ENCODE data around the gene CALCOCO1.
"Not testable (repeated sequence)": the region's sequence is repeated elsewhere in the genome, so short reads cannot be mapped to it uniquely, and the experiment has no call there.

Gene CALCOCO1, protein sequence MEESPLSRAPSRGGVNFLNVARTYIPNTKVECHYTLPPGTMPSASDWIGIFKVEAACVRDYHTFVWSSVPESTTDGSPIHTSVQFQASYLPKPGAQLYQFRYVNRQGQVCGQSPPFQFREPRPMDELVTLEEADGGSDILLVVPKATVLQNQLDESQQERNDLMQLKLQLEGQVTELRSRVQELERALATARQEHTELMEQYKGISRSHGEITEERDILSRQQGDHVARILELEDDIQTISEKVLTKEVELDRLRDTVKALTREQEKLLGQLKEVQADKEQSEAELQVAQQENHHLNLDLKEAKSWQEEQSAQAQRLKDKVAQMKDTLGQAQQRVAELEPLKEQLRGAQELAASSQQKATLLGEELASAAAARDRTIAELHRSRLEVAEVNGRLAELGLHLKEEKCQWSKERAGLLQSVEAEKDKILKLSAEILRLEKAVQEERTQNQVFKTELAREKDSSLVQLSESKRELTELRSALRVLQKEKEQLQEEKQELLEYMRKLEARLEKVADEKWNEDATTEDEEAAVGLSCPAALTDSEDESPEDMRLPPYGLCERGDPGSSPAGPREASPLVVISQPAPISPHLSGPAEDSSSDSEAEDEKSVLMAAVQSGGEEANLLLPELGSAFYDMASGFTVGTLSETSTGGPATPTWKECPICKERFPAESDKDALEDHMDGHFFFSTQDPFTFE

GRCh38 chr12:53727310-53728041 is at the start of gene CALCOCO1:
Gene CALCOCO1, minus strand, starts transcription at chr12:53727452. Its CDS starts 2,210 bp downstream, at chr12:53725242.
- DNase-seq, result peak; percentile 88

DNA sequence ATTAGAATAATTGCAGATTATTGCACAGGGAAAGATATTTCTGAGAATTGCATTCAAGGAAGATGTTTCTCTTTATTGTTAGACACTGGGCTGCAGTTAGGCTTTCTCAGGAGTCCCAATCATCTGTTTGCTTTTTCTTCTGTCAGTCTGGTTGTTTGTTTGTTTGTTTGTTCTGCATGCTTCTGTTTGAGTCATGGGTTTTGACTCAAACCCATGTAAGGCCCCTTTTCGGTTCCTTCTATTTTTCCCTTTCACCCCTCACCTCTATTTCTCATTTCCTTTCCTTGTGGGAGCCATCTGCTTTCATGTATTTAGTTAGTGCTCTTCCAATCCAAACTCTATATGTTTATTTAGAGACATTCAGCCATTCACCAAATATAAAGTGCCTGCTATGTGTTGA is 49.6 kb upstream of the CALCOCO1 start:
- no peak for DNase-seq

GRCh38 chr12:53775478-53776145 is 48.4 kb upstream of the CALCOCO1 start:
- DNase-seq, result no peak

GRCh38 chr12:53770281-53770680 is 43.0 kb upstream of the CALCOCO1 start:
- DNase-seq, result no peak

- DNase-seq, result no peak
Measured at GRCh38 chr12:53768976-53769375, 41.7 kb upstream of the CALCOCO1 start.

DNA sequence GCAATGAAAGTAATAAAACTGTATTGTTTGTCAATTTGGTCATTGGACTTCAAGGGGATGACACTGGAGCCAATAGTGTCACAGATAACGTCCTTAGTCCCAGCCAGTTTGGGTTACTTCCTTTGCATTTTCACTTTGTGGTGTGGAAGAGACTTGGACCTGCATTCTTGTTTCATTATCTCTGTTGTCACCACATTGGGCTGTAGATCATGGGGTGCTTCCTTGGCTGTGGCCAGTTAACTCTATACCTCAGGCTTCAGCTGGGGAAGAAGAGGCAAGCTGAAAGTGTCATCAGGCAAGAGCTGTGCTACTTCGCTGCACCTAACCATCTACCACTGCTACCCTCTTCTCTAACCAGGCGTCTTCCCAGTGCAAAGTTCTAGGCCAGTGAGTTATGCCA is 39.6 kb upstream of the CALCOCO1 start:
- no peak for DNase-seq

GRCh38 chr12:53765891-53766290 is 38.6 kb upstream of the CALCOCO1 start:
- DNase-seq, result no peak

DNA sequence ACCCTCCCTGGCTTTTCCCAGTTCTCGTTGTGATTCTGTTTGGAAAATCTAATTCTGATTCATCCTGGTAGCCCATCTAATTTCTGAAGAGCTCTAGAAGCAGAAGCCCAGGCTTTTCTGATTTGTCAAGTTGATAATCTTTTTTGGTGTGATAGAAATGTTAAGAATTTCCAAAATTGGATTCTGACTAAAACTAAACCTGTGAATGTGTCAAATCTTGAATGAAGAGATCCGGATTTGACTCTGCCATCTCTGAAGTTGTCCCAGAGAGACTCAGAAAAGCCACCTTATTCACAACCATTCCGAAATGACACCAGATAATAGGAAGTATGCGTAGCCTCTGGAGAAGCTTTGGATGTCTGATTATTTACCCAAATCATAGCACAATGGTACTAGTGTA is 37.4 kb upstream of the CALCOCO1 start:
- DNase-seq, result no peak

GRCh38 chr12:53762793-53763192 is 35.5 kb upstream of the CALCOCO1 start:
- not testable (repeated sequence) for DNase-seq

DNA sequence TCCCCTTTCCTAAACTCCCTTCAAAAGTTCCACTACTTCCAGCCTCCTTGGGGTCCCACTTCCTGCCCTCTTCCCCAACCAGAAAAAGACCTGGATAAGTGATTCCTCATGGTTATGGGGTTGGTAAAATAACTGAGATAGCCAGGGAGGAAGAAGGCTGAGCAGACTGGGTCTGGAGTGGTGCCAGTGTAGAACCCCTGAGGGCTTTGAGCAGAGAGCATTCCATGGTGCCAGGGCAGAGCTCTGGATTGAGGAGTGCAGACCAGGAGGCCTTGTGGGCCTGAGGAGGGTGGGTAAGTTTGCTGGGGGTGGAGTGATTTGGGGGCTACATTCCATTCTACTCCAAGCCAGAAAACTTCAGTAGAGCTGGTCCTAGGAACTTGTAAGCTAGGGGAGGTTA is 34.1 kb upstream of the CALCOCO1 start:
- no peak for DNase-seq

DNA sequence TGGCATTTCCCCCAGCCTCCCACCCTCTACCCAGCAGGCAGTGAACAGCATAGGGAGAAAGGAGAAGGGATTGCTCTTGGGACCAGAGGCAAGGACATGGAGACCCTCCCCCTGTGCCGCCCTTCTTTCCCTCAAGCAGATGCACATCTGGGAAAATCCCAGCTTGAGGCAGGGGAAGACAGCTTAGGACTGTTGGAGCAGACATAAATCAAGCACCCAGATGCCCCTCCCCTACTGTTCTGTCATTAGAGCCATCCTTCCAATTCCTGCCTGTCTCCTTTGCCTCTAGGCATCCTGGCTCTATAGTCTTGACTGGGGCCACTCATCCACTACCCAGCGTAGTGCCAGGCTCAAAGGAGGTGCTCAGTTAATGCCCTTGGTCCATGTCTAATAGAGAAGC is 32.0 kb upstream of the CALCOCO1 start:
- DNase-seq, result no peak

DNA sequence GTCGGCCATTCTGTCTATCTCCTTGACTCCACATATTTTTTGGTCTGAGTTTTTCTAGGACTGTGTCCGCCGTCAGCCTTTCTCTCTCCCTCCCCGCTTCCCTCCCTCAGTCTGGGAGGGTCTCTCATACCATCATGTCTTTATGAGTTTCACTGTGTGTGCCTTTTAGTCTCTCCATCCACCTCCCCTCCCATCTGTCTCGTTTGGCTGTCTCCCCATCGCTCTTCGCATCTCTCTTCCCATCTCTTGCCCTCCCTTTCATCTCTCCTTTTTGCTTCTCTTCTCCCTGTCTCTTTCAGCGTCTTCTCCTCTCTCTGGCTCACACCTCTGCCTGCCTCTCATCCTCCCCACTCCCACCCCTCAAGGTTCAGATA is 31.5 kb upstream of the CALCOCO1 start:
- no peak for DNase-seq

DNA sequence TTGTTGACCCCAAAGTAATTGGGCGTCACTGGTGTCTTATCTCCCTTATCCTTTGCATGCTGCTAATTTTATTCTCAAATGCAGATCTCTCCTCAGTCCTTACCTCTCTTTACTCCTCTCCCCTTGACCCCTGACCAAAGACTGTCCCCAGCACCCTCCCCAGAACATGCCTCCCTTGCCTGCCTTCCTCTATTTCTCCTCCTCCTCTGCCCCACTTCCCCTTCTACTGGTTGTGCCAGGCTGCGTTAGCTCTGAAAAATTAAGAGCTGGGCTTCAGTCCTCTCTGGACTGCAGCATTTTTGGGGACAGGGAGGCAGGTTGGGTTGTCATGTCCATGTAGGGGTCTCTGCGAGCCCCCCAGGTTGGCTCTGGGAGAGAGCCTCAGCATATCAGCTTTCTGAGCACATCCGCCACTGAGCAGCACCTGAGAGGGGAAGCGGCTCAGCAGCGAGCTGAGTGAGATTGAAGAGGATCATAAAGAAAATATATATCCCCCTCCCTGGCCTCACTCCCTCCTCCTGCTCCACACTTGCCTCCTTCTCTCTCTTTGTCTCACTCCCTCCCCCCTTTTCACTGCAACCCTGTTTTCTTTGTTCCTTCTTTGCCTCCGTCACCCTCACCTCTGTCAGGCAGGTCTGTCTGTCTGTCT is 31.0 kb upstream of the CALCOCO1 start:
- DNase-seq, result no peak

DNA sequence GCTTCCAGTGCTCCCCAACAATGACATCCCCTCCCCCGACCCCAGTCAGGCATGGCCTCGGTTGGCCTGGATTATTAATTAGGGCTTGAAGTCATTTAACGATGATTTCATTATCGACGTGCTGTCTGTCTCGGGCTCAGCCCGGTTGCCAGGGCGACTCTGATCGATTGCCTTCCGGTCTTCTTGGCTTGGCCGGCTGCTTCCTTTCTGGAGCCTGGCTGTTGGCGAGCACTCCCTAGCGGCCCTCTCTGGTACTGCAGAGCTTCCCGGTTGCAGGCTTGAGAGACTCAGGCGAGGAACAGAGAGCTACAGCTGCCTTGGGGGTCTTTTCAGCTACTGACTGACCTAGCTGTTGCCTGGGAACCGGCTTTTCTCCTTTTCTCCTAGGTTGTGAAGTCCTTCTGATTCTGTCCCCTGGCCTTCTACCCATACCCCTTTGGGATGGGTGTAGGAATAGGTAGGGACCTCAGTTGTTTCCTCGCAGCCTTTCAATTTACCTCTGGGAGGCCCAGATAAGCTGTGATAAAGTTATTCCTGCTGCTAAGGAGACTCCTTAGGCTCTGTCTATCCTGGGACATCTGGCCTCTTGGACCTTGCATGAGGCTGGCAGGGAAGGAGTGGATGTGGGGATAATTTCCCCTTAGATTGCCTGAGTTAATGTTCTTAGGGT is 30.0 kb upstream of the CALCOCO1 start:
- no peak for DNase-seq

DNA sequence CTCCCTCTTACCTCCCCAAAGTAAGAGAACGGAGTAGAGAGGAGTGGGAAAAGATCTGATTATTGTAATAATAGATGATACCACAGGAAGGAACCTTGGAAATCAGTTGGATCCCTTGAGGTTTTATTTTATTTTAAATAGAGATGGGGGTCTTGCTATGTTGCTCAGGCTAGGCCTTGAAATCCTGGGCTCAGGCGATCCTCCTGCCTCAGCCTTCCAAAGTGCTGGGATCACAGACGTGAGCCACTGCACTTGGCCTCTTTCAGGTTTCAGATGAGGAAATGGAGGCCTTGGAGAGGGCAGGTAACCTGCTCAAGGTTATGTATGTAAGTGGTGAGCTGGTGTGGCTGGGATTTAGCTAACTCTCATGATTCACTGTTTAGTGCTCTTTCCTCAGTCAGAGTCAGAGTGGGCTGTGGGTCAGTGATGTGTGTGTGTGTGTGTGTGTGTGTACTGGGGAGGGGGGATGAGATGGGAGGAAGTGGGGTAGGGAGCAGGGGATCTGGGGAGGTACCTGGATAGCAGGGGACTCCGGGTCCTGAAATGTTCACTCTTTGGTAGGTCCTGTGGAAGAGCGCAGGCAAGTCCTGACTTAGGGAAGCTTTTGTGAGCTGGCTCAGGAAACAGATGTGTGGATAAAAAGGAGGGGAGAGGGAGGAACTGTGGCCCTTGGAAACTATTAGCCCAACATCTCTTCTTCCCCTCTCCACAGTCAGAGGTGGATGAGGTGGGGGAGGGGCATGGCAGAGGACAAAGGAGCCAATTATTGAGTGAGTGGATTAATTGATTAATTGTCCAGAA is 29.2 kb upstream of the CALCOCO1 start:
- DNase-seq, result no peak

DNA sequence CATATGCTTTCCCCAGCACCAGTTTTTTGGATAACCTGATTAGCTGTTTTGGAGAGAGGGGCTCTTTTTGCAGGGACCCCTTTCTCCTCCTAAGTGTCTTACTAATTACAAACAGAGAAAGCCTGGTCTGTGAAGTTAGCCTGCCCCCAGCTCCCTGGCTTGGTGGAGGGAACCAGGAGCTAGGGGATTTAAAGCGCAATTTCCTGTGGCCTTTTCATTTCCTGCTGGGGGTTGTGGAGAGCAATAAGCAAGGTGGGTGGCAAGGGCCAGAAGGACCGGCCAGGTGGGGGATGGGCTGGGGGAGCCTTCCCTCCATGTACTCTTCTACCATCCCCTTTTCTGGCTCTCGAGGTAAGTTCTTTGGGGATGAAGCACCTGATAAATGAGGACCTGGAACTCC is 28.6 kb upstream of the CALCOCO1 start:
- no peak for DNase-seq

DNA sequence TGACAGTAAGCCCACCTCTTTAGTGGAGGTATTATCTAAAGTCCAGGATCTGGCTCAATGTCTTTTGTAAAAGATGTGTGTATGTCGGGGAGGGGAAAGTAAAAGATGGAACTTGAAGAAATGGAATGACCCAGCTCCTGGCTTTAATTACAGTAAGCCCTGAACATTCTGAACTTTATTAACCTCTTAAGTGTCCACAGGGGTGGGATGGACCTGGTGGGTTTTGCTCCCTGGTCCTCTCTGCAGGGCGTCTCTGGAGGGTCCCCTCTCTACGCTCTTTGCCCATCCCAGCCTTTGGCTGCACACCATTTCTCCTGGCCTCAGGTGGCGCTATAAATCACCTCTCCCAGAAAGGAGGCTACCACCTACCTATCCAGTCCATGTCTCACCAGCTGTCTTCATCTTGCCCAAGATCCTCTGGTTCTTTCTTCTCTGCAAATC is 28.2 kb upstream of the CALCOCO1 start:
- DNase-seq, result no peak

GRCh38 chr12:53754633-53755264 is 27.5 kb upstream of the CALCOCO1 start:
- DNase-seq, result peak; percentile 47

DNA sequence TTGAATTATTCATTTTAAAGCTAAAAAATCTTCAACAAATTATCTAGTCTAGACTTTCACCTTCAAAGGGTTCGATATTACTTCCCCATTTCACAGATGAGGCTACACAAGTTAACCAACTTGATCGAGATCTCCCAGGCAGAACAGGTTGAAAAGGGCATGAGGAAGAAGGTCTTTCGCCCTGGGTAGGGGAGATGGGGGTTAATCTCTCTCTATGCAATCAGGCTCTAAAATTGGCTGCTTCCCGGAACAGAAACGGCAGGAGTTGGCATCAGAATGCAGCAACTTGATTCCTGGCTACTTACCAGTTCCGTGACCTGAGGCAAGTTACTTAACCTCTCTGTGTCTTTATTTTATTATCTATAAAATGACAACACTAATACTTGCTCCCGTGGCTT is 26.9 kb upstream of the CALCOCO1 start:
- no peak for DNase-seq

- DNase-seq, result no peak
Measured at GRCh38 chr12:53752621-53753020, 25.4 kb upstream of the CALCOCO1 start.

DNA sequence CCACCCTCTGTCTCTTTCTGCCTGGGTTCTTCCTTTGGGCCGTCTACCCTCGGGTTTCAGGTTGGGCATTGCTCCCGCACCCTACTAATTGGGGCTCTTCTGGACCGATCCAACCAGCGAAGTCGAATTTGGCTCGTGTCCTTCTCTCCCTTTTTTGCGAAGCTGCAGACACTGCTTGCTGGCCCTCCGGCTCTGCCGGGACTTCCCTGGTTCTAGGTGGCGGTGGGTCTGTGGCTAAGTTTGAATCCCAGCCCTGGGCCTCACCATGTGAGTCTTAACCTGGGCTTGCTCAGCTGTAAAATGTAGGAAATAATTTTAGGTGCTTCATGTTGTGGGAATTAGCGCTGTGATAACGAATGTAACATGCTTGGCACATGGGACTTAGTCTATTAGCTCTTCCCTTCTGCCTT is 24.9 kb upstream of the CALCOCO1 start:
- no peak for DNase-seq
